Measurements from ENCODE around the gene ZNHIT3. TPM values are rescaled to one million over a fixed set of nuclear protein-coding genes. Genes with fewer than 3 reads are reported as not detected.
"Not testable (repeated sequence)": the region's sequence is repeated elsewhere in the genome, so short reads cannot be mapped to it uniquely, and the experiment has no call there.

The ZNHIT3 gene
- total RNA-seq = 10 to 100 TPM; 45.8 to 46.0 TPM
- polyA plus RNA-seq (ENCODE audit: insufficient read depth, low read depth, low replicate concordance) = 123 TPM
- long read RNA-seq, donor 1, transcript ZNHIT3-204 (5 exons, 951 nt) = major isoform, 27 of 44 reads
- long read RNA-seq, donor 1, transcript ZNHIT3-208 (4 exons, 926 nt) = minor isoform, 10 of 44 reads
- long read RNA-seq, donor 1, partial matches to known transcripts = 5 of 44 reads
- long read RNA-seq, donor 1, other reads (novel, unspliced or antisense) = 0 of 44 reads
- long read RNA-seq, donor 2, transcript ZNHIT3-204 (5 exons, 951 nt) = major isoform, 18 of 22 reads
- long read RNA-seq, donor 2, partial matches to known transcripts = 0 of 22 reads
- long read RNA-seq, donor 2, other reads (novel, unspliced or antisense) = 0 of 22 reads

DNA sequence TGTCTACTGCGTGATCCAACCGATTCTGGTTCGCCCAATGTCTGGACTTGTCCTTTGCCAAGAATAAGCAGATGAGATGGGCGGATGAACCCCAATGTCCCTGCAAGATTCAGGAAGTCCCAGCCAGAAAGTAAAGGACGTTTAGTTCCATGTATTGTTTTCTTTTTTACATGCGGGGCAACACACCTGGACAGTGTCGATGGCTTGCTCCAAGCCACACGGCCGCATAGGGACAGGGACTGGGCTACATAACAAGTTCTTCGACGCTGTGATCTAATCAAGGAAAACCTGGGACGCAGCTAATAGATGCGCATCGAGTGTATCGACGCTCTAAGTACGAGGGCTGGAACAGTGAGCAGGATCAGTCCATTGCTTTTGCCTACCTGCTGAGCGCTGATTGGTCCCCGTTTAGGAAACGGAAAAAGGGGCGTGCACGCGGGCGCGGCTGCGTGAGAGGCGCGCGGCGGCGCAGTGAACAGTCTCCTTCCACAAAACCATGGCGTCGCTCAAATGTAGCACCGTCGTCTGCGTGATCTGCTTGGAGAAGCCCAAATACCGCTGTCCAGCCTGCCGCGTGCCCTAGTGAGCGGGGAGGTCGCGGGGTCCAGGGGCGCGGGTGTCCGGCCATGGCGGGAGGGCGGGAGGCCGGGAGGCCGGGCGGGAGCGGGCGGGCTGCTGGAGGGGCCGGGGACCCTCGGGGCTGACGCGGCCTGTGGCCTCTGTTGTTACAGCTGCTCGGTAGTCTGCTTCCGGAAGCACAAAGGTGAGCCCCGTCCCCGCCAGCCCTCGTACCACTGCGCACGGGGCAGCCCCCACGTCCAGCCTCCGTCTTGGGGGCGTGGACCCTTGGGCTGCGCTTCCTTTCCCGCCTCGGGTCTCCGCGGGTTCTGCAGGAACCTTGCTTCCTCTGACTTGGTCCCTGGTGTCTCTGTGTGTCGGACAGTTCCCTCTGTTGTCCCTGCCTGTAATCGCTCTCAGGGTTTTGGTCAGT is at the start of gene ZNHIT3:
ZNHIT3 (plus strand) TSS at position 478 of the 991 bp plus-strand sequence; CDS start at position 497, 19 bp downstream.
- Histone ChIP-seq H3K4me3 (peak within 1 kb of the TSS; percentile 74 to 85), H3K36me3 (ENCODE audit: low read depth, missing control alignments) (no peaks in the 10 kb centered on the region), H3K4me1 (peaks cover 11% of the 10 kb centered on the region), H3K27me3 (no peaks in the 10 kb centered on the region), H3K27ac (peak within 1 kb of the TSS; percentile 64 to 86), H3K9me3 (no peaks in the 10 kb centered on the region)
- 1 to 2% methylated on average over 26 to 72 of the region's 73 CpGs for WGBS, 2 donors
- DNase-seq = peak; percentile 98
- intact Hi-C loops (cut with DNase I; ENCODE audit: low total_unique reads) = no loop called here
- TF ChIP-seq, protein P1, sequence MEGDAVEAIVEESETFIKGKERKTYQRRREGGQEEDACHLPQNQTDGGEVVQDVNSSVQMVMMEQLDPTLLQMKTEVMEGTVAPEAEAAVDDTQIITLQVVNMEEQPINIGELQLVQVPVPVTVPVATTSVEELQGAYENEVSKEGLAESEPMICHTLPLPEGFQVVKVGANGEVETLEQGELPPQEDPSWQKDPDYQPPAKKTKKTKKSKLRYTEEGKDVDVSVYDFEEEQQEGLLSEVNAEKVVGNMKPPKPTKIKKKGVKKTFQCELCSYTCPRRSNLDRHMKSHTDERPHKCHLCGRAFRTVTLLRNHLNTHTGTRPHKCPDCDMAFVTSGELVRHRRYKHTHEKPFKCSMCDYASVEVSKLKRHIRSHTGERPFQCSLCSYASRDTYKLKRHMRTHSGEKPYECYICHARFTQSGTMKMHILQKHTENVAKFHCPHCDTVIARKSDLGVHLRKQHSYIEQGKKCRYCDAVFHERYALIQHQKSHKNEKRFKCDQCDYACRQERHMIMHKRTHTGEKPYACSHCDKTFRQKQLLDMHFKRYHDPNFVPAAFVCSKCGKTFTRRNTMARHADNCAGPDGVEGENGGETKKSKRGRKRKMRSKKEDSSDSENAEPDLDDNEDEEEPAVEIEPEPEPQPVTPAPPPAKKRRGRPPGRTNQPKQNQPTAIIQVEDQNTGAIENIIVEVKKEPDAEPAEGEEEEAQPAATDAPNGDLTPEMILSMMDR (IDR thresholded peaks at IDR 0.05) = peak in 1 of 3 experiments; percentile 30
- no peak for TF ChIP-seq POLR2A (IDR thresholded peaks at IDR 0.05)

DNA sequence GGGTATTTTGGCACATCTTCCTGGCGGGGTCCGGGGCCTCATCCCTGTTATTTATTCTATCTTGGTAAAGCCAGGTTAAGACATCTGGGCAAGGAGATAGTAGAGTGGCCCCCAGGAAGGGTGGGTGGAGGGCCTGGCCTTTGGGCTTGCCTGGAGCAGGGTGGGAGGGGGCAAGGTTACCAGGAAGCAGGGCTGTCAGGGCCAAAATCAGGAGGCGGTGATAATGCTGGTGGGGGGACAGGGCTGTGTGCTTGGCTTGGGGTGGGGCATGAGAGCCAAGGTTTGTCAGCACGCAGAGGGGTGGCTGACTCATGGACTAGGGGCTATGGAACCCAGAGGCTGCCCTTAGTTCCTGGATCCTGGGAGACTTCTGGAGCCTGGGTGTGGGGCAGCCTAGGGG is 44.7 kb upstream of the ZNHIT3 start:
- DNase-seq; H3K9me3 ChIP-seq; H3K27me3 ChIP-seq; H3K4me1 ChIP-seq; H3K4me3 ChIP-seq; H3K27ac ChIP-seq; H3K36me3 ChIP-seq (ENCODE audit: low read depth, missing control alignments); intact Hi-C loops (cut with DNase I; ENCODE audit: low total_unique reads): not testable (repeated sequence)
- WGBS, 2 donors = no CpG with 5 or more reads among the region's 4 CpGs

DNA sequence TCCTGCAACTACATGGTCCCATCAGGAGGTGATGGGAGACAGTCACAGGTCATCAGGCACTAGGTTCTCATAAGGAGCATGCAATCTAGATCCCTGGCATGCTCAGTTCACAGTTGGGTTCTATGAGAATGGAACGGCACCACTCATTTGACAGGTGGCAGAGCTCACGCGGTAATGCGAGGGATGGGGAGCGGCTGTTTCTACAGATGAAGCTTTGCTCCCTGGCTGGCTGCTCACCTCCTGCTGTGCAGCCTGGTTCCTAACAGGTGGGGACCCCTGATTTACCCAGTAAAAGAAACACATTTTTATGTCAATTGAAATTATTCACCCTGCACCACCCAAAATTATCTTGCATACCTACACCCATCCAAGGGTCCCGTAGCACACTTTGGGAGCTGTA is 42.7 kb upstream of the ZNHIT3 start:
- intact Hi-C loops (cut with DNase I; ENCODE audit: low total_unique reads) = no loop called here
- no peaks in the 10 kb centered on the region for H3K36me3 ChIP-seq (ENCODE audit: low read depth, missing control alignments)
- no peaks in the 10 kb centered on the region for H3K4me1 ChIP-seq
- TF ChIP-seq, protein P1 (IDR thresholded peaks at IDR 0.05) = no peak
- TF ChIP-seq POLR2A (IDR thresholded peaks at IDR 0.05) = no peak
- 82 to 89% methylated on average over 6 of the region's 6 CpGs for WGBS, 2 donors
- no peak overlapping the region for H3K4me3 ChIP-seq
- no peaks in the 10 kb centered on the region for H3K9me3 ChIP-seq
- no peak for DNase-seq
- no peaks in the 10 kb centered on the region for H3K27me3 ChIP-seq
- no peak overlapping the region for H3K27ac ChIP-seq

DNA sequence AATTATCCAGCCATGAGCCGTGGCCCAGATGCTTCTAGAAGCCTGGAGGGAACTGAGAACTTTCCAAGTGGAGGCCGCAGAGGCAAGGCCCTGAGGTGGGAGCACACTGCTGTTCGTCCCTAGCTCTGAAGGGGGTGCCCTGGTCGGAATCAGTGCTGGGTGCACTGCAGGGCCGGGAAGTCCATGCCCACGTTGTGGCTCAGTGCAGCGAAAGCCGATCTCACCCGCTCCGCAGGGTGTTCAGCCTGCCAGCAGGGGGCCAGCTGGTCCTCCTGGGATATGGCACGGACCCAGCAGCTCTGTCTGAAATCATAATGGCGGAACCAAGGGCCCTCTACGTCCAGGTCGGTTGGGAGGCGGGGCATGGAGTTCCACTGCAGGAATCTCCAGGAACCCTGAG is 36.5 kb upstream of the ZNHIT3 start:
- H3K36me3 ChIP-seq (ENCODE audit: low read depth, missing control alignments); H3K27ac ChIP-seq; H3K4me1 ChIP-seq; H3K4me3 ChIP-seq; intact Hi-C loops (cut with DNase I; ENCODE audit: low total_unique reads); H3K27me3 ChIP-seq; DNase-seq; H3K9me3 ChIP-seq: not testable (repeated sequence)
- 75 to 92% methylated on average over 3 to 10 of the region's 15 CpGs for WGBS, 2 donors

DNA sequence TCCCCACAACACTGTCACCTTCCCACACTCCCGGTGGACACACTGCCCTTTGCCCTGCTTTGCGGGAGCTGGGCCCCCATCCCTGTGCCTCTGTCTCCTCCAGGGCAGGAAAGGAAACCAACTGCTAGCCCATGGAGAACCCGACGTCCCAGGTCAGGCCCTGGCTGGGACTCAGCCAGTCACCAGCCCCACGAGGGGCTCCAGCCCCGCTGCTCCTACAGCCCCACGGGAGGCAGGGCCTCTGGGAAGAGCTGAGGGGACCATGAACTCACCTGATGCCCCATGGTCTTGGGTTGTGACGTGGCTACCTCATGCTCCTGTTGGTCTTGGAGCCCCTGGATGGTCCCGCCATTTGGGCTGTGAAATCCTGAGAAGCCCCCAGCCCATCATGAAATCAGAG is 33.6 kb upstream of the ZNHIT3 start:
- intact Hi-C loops (cut with DNase I; ENCODE audit: low total_unique reads); H3K27ac ChIP-seq; H3K9me3 ChIP-seq; H3K4me3 ChIP-seq; DNase-seq; H3K36me3 ChIP-seq (ENCODE audit: low read depth, missing control alignments); H3K4me1 ChIP-seq; H3K27me3 ChIP-seq: not testable (repeated sequence)
- 82 to 87% methylated on average over 5 to 7 of the region's 9 CpGs for WGBS, 2 donors

DNA sequence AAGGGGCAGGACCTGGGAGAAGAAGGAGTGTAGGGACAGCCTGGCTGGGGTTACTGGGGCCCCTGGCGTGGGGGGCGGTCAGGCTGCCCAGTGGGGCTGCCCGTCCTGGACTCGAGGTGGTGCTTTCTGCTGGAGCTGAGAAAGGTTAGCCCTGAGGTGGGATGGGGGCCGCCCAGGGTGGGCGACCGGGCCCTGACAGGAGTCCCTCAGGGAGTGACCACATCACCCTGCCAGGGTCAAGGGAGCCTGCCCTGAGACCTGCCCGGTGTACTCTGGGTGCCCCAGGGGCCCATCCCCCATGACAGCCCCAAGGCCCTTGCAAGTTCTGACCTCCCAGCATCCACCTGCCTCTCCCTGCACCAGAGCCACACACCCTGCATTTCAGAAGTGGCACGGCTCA is 28.8 kb upstream of the ZNHIT3 start:
- H3K4me3 ChIP-seq; DNase-seq; H3K4me1 ChIP-seq; H3K27me3 ChIP-seq; H3K27ac ChIP-seq; intact Hi-C loops (cut with DNase I; ENCODE audit: low total_unique reads); H3K36me3 ChIP-seq (ENCODE audit: low read depth, missing control alignments); H3K9me3 ChIP-seq: not testable (repeated sequence)
- WGBS, 2 donors = 60 to 88% methylated on average over 1 to 9 of the region's 9 CpGs

All from testis (tissue), 5 donors.